GM23338 (cell line): ENCODE measurements around the gene L3HYPDH. TPM values are rescaled to one million over a fixed set of nuclear protein-coding genes. Genes with fewer than 3 reads are reported as not detected.

Experiments used
- ATAC-seq: fragments of 200-7000 bp; cut with Tn5 transposase; 3 replicates; pipeline ENCODE4 v1.9.1; 2020
- DNase-seq: peaks from one replicate; pipeline ENCODE4 v3.0.0-alpha.2; 2015; ENCODE audit warnings: low spot score
- H2AFZ ChIP-seq: fragments of 200-600 bp; sonication (generic); 2 replicates; pipeline ENCODE4 v1.8.0; 2016; ENCODE audit warnings: antibody characterized with exemption, mild to moderate bottlenecking, moderate library complexity
- H3F3A ChIP-seq: fragments of 200-600 bp; sonication (generic); replicated peaks from 2 replicates; pipeline ENCODE4 v1.8.0; 2017; ENCODE audit warnings: antibody characterized with exemption, mixed run types, low read depth
- H3K27ac ChIP-seq: fragments of 200-600 bp; sonication (generic); 2 replicates; pipeline ENCODE4 v1.6.1; 2016; ENCODE audit warnings: low read depth
- H3K27me3 ChIP-seq: fragments of 200-600 bp; sonication (generic); 2 replicates; pipeline ENCODE4 v1.8.0; 2016; ENCODE audit warnings: mild to moderate bottlenecking, mixed run types, moderate library complexity; ENCODE audit not compliant: insufficient read depth
- H3K36me3 ChIP-seq: fragments of 200-600 bp; sonication (generic); 2 replicates; pipeline ENCODE4 v1.8.0; 2016; ENCODE audit warnings: mild to moderate bottlenecking; ENCODE audit not compliant: insufficient read depth
- H3K4me1 ChIP-seq: fragments of 200-600 bp; sonication (generic); 2 replicates; pipeline ENCODE4 v1.8.0; 2016; ENCODE audit warnings: mild to moderate bottlenecking, moderate library complexity; ENCODE audit not compliant: insufficient read depth
- H3K4me2 ChIP-seq: fragments of 200-600 bp; sonication (generic); 2 replicates; pipeline ENCODE4 v1.7.1; 2017; ENCODE audit warnings: mixed run types
- H3K4me3 ChIP-seq: fragments of 200-600 bp; sonication (generic); 2 replicates; pipeline ENCODE4 v1.6.1; 2016; ENCODE audit warnings: mixed run types
- H3K79me2 ChIP-seq: fragments of 200-600 bp; sonication (generic); replicated peaks from 2 replicates; pipeline ENCODE4 v1.8.0; 2017; ENCODE audit warnings: mild to moderate bottlenecking; ENCODE audit not compliant: insufficient read depth
- H3K9me2 ChIP-seq: fragments of 200-600 bp; sonication (generic); 2 replicates; pipeline ENCODE4 v1.8.0; 2017; ENCODE audit not compliant: insufficient read depth
- H4K20me1 ChIP-seq: fragments of 200-600 bp; sonication (generic); replicated peaks from 2 replicates; pipeline ENCODE4 v1.8.0; 2017; ENCODE audit warnings: mild to moderate bottlenecking; ENCODE audit not compliant: insufficient read depth
- H3K27ac Mint-ChIP-seq: 2 replicates; pipeline ENCODE4 v1.8.0; 2020; ENCODE audit warnings: inconsistent platforms, mild to moderate bottlenecking, moderate library complexity, mixed read lengths
- H3K27me3 Mint-ChIP-seq: 3 replicates; pipeline ENCODE4 v1.8.0; 2022; ENCODE audit warnings: low read depth, mild to moderate bottlenecking, moderate library complexity, mixed read lengths, inconsistent platforms; ENCODE audit not compliant: insufficient read depth, poor library complexity
- H3K36me3 Mint-ChIP-seq: 3 replicates; pipeline ENCODE4 v1.8.0; 2021; ENCODE audit warnings: low read depth, mild to moderate bottlenecking, inconsistent platforms, moderate library complexity, mixed read lengths
- H3K4me1 Mint-ChIP-seq: 3 replicates; pipeline ENCODE4 v1.8.0; 2020; ENCODE audit warnings: mild to moderate bottlenecking, inconsistent platforms, mixed read lengths
- H3K4me3 Mint-ChIP-seq: 3 replicates; pipeline ENCODE4 v1.8.0; 2021; ENCODE audit warnings: moderate library complexity, mild to moderate bottlenecking, inconsistent platforms, mixed read lengths
- H3K9me3 Mint-ChIP-seq: 3 replicates; pipeline ENCODE4 v1.8.0; 2020; ENCODE audit warnings: moderate library complexity, mild to moderate bottlenecking, inconsistent platforms, mixed read lengths
- CREB1 ChIP-seq: fragments of 250-450 bp; sonication (Bioruptor Pico); IDR thresholded peaks from 2 replicates; pipeline ENCODE4 v1.5.0; 2020; ENCODE audit warnings: low read depth, mild to moderate bottlenecking, moderate library complexity
- CTCF ChIP-seq, 2 experiments: fragments of 200-600 bp in 1 of 2; sonication (generic) in 1 of 2; conservative IDR thresholded peaks; 2 replicates each; pipeline versions ENCODE4 v1.5.1 to v1.6.1; 2016 to 2017; ENCODE audit warnings: antibody characterized with exemption in 2 of 2, low read depth in 2 of 2, mild to moderate bottlenecking in 2 of 2, moderate library complexity in 1 of 2
- ETS1 ChIP-seq: IDR thresholded peaks from 2 replicates; pipeline ENCODE4 v1.6.1; 2016; ENCODE audit warnings: antibody characterized with exemption
- EZH2phosphoT487 ChIP-seq: fragments of 200-600 bp; sonication (generic); IDR thresholded peaks from one replicate; pipeline ENCODE4 v1.8.1; 2018; ENCODE audit warnings: antibody characterized with exemption; ENCODE audit not compliant: unreplicated experiment
- JUNB ChIP-seq: IDR thresholded peaks from one replicate; pipeline ENCODE4 v1.6.1; 2016; ENCODE audit warnings: antibody characterized with exemption; ENCODE audit not compliant: unreplicated experiment
- NANOG ChIP-seq: IDR thresholded peaks from 2 replicates; pipeline ENCODE4 v1.6.1; 2016; ENCODE audit warnings: antibody characterized with exemption, borderline replicate concordance
- POLR2AphosphoS5 ChIP-seq: IDR thresholded peaks from 2 replicates; pipeline ENCODE4 v1.6.1; 2016; ENCODE audit warnings: antibody characterized with exemption, low read depth
- REST ChIP-seq: IDR thresholded peaks from one replicate; pipeline ENCODE4 v1.6.1; 2018; ENCODE audit warnings: antibody characterized with exemption; ENCODE audit not compliant: unreplicated experiment
- STAT1 ChIP-seq: IDR thresholded peaks from one replicate; pipeline ENCODE4 v1.6.1; 2016; ENCODE audit warnings: antibody characterized with exemption; ENCODE audit not compliant: unreplicated experiment
- ZNF331 ChIP-seq: fragments of 250-450 bp; sonication (Bioruptor Pico); IDR thresholded peaks from 2 replicates; pipeline ENCODE4 v1.5.0; 2020; ENCODE audit warnings: low read depth, mild to moderate bottlenecking, moderate library complexity
- polyA plus RNA-seq: library from polyadenylated mRNA; unstranded; fragments of >200 nt; fragmentation: Nextera tagmentation; extraction: Ambion mirVana; gene quantifications from 2 replicates; pipeline ENCODE4 v1.2.1, GENCODE V29; 2016
- total RNA-seq: library from RNA; depleted of rRNA; stranded (reverse); fragments of >200 nt; shearing (Covaris generic); gene quantifications from 2 replicates; pipeline ENCODE4 v1.2.3, GENCODE V29; 2014

L3HYPDH gene
- total and polyA plus RNA-seq, 2 experiments from 2014 or later = 18.6 to 24.8 TPM

GRCh38 chr14:59503256-59503655 is 19.0 kb upstream of the L3HYPDH start:
- H3K9me2 ChIP-seq = no peaks in the 10 kb centered on the region
- ATAC-seq (no peak), DNase-seq (no peak)
- no peak overlapping the region for H3K27ac ChIP-seq
- no peaks in the 10 kb centered on the region for H3K79me2 ChIP-seq
- H3K27me3 ChIP-seq = no peaks in the 10 kb centered on the region
- peaks cover 9% of the 10 kb centered on the region; the same call in 2 of the 3 replicates for H3K4me1 Mint-ChIP-seq
- no peaks in the 10 kb centered on the region for H3K9me3 Mint-ChIP-seq
- no peak overlapping the region for H2AFZ ChIP-seq
- H3K27ac Mint-ChIP-seq = no peak overlapping the region
- no peaks in the 10 kb centered on the region for H3F3A ChIP-seq
- H3K4me2 ChIP-seq = no peak overlapping the region
- H4K20me1 ChIP-seq = no peaks in the 10 kb centered on the region
- H3K4me3 ChIP-seq = no peak overlapping the region
- no peak for TF ChIP-seq POLR2AphosphoS5
- no peak for TF ChIP-seq ZNF331 (CRISPR knock-in tag)
- TF ChIP-seq CREB1 = no peak
- TF ChIP-seq JUNB = no peak
- TF ChIP-seq ETS1 = no peak
- TF ChIP-seq REST = no peak
- TF ChIP-seq EZH2phosphoT487 = no peak
- no peak for TF ChIP-seq STAT1
- no peak for TF ChIP-seq NANOG
- H3K4me3 Mint-ChIP-seq = no peak overlapping the region
- H3K36me3 ChIP-seq = peaks cover 8% of the 10 kb centered on the region; the same call in 1 of the 2 replicates
- H3K36me3 Mint-ChIP-seq = peaks cover 15% of the 10 kb centered on the region; the same call in 2 of the 3 replicates
- H3K4me1 ChIP-seq = no peaks in the 10 kb centered on the region
- no peaks in the 10 kb centered on the region for H3K27me3 Mint-ChIP-seq

- no peak overlapping the region for H3K4me2 ChIP-seq
- no peak overlapping the region for H3K27ac ChIP-seq
- no peak overlapping the region for H2AFZ ChIP-seq
- Mint-ChIP-seq H3K27ac (no peak overlapping the region), H3K4me1 (no peaks in the 10 kb centered on the region), H3K27me3 (no peaks in the 10 kb centered on the region), H3K36me3 (peaks cover 22% of the 10 kb centered on the region; the same call in 2 of the 3 replicates), H3K9me3 (no peaks in the 10 kb centered on the region), H3K4me3 (no peak overlapping the region)
- ATAC-seq = no peak
- no peak overlapping the region for H3K4me3 ChIP-seq
- no peaks in the 10 kb centered on the region for H3K4me1 ChIP-seq
- TF ChIP-seq REST (no peak), CTCF (conservative IDR thresholded peaks at IDR 0.05; ENCODE audit: low read depth in 2 of 2) (no peak), NANOG (no peak), POLR2AphosphoS5 (no peak)
- no peaks in the 10 kb centered on the region for H4K20me1 ChIP-seq
- no peaks in the 10 kb centered on the region for H3K27me3 ChIP-seq
- H3K79me2 ChIP-seq = no peaks in the 10 kb centered on the region
- no peaks in the 10 kb centered on the region for H3F3A ChIP-seq
- no peak for DNase-seq
- H3K36me3 ChIP-seq = peaks cover 24% of the 10 kb centered on the region
- H3K9me2 ChIP-seq = no peaks in the 10 kb centered on the region
Measured at GRCh38 chr14:59500732-59501131, 16.5 kb upstream of the L3HYPDH start.
